ENCODE results near the gene DYNC1I1.

DNA sequence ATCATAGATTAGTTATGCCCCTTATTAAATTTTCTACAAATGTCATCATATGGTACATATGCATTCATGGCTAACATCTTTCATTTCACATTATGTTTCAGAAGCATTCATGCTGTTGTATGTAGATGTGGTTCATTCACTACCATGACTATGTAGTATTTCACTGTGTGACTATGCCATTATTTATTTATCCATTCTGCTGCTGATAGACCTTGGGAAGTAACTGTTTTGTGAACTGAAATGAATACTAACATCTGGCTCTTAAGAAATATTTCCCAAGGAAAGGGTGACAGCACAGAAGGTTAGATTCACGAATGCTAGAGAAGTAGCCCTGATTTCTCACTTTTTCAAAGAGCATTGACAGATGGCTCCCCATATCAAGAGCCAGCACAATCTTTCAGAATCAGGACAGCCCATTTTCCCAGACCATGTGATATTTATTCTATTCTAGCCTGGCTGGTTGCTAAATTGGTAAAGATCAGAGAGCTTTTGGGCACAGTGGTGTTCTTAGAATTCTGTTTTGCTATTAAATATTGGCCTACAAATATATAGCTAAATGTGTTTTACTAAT lies 157.4 kb downstream of the DYNC1I1 start:
- TF ChIP-seq, protein P1, sequence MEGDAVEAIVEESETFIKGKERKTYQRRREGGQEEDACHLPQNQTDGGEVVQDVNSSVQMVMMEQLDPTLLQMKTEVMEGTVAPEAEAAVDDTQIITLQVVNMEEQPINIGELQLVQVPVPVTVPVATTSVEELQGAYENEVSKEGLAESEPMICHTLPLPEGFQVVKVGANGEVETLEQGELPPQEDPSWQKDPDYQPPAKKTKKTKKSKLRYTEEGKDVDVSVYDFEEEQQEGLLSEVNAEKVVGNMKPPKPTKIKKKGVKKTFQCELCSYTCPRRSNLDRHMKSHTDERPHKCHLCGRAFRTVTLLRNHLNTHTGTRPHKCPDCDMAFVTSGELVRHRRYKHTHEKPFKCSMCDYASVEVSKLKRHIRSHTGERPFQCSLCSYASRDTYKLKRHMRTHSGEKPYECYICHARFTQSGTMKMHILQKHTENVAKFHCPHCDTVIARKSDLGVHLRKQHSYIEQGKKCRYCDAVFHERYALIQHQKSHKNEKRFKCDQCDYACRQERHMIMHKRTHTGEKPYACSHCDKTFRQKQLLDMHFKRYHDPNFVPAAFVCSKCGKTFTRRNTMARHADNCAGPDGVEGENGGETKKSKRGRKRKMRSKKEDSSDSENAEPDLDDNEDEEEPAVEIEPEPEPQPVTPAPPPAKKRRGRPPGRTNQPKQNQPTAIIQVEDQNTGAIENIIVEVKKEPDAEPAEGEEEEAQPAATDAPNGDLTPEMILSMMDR (CRISPR knock-in tag; IDR thresholded peaks at IDR 0.05): no peak
- TF ChIP-seq, protein P2, sequence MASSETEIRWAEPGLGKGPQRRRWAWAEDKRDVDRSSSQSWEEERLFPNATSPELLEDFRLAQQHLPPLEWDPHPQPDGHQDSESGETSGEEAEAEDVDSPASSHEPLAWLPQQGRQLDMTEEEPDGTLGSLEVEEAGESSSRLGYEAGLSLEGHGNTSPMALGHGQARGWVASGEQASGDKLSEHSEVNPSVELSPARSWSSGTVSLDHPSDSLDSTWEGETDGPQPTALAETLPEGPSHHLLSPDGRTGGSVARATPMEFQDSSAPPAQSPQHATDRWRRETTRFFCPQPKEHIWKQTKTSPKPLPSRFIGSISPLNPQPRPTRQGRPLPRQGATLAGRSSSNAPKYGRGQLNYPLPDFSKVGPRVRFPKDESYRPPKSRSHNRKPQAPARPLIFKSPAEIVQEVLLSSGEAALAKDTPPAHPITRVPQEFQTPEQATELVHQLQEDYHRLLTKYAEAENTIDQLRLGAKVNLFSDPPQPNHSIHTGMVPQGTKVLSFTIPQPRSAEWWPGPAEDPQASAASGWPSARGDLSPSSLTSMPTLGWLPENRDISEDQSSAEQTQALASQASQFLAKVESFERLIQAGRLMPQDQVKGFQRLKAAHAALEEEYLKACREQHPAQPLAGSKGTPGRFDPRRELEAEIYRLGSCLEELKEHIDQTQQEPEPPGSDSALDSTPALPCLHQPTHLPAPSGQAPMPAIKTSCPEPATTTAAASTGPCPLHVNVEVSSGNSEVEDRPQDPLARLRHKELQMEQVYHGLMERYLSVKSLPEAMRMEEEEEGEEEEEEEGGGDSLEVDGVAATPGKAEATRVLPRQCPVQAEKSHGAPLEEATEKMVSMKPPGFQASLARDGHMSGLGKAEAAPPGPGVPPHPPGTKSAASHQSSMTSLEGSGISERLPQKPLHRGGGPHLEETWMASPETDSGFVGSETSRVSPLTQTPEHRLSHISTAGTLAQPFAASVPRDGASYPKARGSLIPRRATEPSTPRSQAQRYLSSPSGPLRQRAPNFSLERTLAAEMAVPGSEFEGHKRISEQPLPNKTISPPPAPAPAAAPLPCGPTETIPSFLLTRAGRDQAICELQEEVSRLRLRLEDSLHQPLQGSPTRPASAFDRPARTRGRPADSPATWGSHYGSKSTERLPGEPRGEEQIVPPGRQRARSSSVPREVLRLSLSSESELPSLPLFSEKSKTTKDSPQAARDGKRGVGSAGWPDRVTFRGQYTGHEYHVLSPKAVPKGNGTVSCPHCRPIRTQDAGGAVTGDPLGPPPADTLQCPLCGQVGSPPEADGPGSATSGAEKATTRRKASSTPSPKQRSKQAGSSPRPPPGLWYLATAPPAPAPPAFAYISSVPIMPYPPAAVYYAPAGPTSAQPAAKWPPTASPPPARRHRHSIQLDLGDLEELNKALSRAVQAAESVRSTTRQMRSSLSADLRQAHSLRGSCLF (CRISPR knock-in tag; IDR thresholded peaks at IDR 0.05; ENCODE audit: borderline replicate concordance): no peak
- TF ChIP-seq NFATC3 (CRISPR knock-in tag; IDR thresholded peaks at IDR 0.05) (no peak), HDAC1 (CRISPR knock-in tag; IDR thresholded peaks at IDR 0.05) (no peak), HNF4G (IDR thresholded peaks at IDR 0.05; ENCODE audit: borderline replicate concordance, low read depth, low read length) (no peak), HNF4G (CRISPR knock-in tag; IDR thresholded peaks at IDR 0.05; ENCODE audit: borderline replicate concordance, low read depth) (no peak), KDM5A (IDR thresholded peaks at IDR 0.05; ENCODE audit: borderline replicate concordance, low read length) (no peak), ZNF441 (CRISPR knock-in tag; IDR thresholded peaks at IDR 0.05; ENCODE audit: borderline replicate concordance) (no peak), SOX6 (IDR thresholded peaks at IDR 0.05) (no peak), SOX6 (CRISPR knock-in tag; IDR thresholded peaks at IDR 0.05) (no peak), AFF4 (CRISPR knock-in tag; IDR thresholded peaks at IDR 0.05) (no peak)
- TF ChIP-seq, protein P3, sequence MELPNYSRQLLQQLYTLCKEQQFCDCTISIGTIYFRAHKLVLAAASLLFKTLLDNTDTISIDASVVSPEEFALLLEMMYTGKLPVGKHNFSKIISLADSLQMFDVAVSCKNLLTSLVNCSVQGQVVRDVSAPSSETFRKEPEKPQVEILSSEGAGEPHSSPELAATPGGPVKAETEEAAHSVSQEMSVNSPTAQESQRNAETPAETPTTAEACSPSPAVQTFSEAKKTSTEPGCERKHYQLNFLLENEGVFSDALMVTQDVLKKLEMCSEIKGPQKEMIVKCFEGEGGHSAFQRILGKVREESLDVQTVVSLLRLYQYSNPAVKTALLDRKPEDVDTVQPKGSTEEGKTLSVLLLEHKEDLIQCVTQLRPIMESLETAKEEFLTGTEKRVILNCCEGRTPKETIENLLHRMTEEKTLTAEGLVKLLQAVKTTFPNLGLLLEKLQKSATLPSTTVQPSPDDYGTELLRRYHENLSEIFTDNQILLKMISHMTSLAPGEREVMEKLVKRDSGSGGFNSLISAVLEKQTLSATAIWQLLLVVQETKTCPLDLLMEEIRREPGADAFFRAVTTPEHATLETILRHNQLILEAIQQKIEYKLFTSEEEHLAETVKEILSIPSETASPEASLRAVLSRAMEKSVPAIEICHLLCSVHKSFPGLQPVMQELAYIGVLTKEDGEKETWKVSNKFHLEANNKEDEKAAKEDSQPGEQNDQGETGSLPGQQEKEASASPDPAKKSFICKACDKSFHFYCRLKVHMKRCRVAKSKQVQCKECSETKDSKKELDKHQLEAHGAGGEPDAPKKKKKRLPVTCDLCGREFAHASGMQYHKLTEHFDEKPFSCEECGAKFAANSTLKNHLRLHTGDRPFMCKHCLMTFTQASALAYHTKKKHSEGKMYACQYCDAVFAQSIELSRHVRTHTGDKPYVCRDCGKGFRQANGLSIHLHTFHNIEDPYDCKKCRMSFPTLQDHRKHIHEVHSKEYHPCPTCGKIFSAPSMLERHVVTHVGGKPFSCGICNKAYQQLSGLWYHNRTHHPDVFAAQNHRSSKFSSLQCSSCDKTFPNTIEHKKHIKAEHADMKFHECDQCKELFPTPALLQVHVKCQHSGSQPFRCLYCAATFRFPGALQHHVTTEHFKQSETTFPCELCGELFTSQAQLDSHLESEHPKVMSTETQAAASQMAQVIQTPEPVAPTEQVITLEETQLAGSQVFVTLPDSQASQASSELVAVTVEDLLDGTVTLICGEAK (IDR thresholded peaks at IDR 0.05): no peak
- TF ChIP-seq, protein P3 (CRISPR knock-in tag; IDR thresholded peaks at IDR 0.05): no peak

All from HepG2 (cell line).